Measurements from ENCODE around the gene SLC25A43.
A peak's percentile ranks its signal among the peaks of the same experiment; 100 is the strongest.
"Not testable (repeated sequence)": the region's sequence is repeated elsewhere in the genome, so short reads cannot be mapped to it uniquely, and the experiment has no call there.

Gene SLC25A43

DNA sequence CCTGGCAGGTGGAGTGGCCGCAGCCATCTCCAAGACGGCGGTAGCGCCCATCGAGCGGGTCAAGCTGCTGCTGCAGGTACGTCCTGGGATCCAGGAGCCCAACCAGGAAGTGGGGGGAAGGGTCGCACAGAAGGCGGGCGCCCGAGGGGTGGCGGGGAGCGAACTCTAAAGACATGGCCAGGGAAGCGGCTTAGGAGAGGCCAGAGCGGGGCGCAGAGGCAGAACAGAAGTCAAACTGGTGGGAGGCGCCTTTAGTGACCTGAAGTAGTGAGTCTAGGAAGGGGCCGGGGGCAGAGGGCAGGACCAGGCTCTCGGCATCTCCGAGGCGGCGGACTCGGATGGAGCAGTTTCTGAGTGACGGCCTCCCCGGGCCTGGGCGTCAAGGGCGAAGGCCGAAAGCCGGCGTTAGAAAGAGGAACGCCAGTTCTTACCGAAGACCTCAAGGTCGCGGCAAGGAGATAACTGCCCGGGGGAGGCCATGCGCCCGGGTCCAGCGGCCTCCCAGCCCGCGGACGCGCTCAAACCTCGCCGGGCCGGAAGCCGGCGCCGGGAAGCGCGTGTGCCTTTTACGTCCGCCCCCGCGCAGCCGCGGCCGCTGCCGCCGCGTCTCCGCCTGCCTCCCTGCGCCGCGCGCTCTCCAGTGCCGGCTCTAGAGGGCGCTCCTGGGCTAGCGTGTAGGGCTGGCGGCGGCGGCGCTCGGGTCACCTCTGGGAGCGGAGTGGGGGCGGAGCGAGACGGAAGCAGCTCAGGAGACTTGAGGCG, 69.6 kb downstream of the SLC25A43 start:
- peak; percentile 80 for DNase-seq (ENCODE audit: low read depth)

- no peak for DNase-seq (ENCODE audit: low read depth)
These were observed 70.1 kb downstream of the SLC25A43 start for GRCh38 chrX:119469313-119469635.

DNA sequence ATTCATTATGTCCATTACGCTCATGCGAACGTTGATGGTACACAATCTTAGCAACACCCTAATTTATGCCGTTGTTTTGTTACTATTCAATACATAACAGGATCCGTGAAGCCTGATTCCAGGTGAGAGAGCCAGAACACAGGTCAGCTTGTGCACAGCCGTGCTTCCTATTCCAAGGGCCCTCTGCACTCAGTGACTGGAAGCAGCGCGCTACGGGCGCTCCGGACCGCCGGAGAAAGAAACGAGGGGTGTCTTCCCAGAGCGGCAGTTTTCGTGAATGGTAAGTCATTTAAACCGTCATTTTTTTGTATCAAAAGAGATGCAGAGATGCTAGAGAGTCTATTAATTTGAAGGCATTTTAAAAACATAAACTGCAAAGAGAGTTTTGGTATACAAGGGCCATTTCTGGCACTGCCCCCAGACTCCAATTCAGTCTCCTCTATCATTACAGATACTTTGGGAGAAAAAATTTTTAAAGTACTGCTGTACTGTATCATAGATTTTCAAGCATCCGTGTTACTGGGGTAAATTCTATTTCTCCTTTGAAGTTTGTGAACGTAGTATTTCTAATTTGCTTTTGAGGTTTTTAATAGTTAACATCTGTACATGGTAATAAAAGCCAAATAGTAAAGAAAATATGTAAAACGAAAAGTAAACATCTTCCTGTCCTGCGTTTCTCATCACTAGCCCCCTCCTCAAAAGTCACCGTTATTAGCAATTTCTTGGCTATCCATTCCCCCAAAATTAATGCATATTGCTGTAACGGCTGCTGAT, 75.7 kb downstream of the SLC25A43 start:
- no peak for DNase-seq (ENCODE audit: low read depth)

- no peak for DNase-seq (ENCODE audit: low read depth)
These were observed 76.4 kb downstream of the SLC25A43 start for GRCh38 chrX:119475389-119476101.

DNA sequence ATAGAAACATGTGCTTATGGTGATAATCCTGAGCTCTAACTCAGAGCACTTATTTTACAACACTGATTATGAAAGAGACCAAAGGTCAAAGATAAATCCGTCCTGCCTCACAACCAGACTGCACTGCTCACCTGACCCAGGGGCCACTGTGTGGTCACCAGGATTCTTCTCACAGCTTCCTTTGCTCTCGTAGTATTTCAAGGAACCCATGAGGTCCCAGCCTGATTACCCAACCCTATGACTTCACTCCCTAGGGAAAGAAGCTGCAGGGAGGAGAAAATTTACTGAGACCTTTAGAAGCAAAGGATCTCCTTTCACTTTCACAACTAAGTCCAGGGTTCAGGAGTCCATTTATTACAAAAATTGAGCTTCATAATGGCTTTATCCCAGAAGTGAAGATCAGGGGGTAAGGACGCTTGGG, 78.7 kb downstream of the SLC25A43 start:
- DNase-seq (ENCODE audit: low read depth), result peak; percentile 72

GRCh38 chrX:119478504-119478903, 79.4 kb downstream of the SLC25A43 start:
- no peak for DNase-seq (ENCODE audit: low read depth)

- DNase-seq (ENCODE audit: low read depth), result no peak
These were observed 80.7 kb downstream of the SLC25A43 start for GRCh38 chrX:119479845-119480244.

- no peak for DNase-seq (ENCODE audit: low read depth)
These were observed 82.2 kb downstream of the SLC25A43 start for GRCh38 chrX:119481323-119481801.

GRCh38 chrX:119482041-119482440, 82.9 kb downstream of the SLC25A43 start:
- DNase-seq (ENCODE audit: low read depth), result no peak

DNA sequence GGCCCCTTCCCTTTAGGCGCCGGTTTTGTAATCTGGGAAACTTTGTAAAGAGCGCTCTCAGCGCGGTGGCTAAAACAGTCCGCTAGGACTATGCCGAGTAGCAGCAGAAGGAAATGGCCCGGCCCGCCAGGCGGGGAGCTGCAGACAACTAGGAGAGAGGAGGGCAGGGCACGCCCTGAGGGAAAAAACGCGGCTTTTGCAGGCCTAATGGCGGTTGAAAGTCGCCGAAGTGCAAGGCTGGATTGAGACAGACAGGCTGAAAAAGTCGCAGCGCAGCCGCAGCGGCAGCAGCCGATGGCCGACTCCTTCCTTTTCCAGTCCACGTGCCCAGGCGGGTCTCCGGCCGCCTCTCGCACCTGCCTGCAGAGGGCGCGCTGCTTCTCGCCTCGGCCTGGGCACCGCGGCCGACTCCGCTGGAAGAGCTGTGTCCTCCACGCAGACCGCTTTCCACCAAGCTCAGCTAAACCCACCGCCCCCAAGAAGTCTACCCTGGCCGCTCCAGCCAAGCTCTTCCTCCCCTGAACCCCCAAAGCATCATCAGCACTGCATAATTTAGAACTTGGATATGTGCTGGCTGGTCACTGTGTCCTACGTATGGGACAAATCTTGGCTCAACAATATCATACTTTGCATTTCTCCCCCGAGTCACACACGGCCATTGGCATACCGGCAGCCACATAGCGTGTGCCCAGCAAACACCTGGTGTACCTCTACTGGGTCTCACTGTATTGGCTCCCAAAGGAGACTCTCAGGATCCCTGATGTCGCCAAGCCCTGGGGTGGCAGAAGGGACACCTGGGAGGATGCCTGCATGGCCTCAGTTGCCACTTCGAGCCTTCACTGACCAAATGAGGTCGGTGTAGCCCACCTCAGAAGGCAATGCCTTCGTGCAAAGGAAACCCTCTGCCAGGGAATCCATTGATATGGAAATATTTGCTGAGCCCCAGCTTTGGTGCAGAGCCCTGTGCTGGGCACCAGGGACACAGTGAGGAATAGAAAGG, 83.6 kb downstream of the SLC25A43 start:
- DNase-seq (ENCODE audit: low read depth), result peak; percentile 51

- DNase-seq (ENCODE audit: low read depth), result no peak
These were observed 87.6 kb downstream of the SLC25A43 start for GRCh38 chrX:119486745-119487144.

DNA sequence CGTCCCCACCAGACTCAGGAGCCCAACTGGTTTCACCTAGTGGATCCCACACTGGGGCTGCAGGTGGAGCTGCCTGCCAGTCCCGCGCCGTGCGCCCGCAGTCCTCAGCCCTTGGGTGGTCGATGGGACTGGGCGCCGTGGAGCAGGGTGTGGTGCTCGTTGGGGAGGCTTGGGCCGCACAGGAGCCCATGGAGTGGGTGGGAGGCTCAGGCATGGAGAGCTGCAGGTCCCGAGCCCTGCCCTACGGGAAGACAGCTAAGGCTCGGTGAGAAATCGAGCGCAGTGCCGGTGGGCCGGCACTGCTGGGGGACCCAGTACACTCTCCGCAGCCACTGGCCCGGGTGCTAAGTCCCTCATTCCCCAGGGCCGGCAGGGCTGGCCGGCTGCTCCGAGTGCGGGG, 88.6 kb downstream of the SLC25A43 start:
- not testable (repeated sequence) for DNase-seq (ENCODE audit: low read depth)

DNA sequence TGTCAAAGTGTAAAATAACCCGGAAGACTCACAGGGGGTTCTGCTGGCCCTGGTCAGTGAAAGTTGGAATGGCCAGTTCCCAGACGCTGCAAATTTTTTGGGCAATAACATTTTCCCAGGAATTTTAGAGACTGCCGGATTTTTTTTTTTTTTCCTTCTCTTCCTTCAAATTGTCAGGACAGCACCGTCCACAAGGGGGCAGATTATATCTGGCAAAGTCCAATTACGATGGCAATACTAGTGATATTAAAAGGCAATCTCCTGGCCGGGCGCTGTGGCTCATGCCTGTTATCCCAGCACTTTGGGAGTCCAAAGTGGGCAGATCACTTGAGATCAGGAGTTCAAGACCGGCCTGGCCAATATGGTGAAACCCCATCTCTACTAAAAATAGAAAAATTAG, 89.6 kb downstream of the SLC25A43 start:
- peak; percentile 62 for DNase-seq (ENCODE audit: low read depth)

DNA sequence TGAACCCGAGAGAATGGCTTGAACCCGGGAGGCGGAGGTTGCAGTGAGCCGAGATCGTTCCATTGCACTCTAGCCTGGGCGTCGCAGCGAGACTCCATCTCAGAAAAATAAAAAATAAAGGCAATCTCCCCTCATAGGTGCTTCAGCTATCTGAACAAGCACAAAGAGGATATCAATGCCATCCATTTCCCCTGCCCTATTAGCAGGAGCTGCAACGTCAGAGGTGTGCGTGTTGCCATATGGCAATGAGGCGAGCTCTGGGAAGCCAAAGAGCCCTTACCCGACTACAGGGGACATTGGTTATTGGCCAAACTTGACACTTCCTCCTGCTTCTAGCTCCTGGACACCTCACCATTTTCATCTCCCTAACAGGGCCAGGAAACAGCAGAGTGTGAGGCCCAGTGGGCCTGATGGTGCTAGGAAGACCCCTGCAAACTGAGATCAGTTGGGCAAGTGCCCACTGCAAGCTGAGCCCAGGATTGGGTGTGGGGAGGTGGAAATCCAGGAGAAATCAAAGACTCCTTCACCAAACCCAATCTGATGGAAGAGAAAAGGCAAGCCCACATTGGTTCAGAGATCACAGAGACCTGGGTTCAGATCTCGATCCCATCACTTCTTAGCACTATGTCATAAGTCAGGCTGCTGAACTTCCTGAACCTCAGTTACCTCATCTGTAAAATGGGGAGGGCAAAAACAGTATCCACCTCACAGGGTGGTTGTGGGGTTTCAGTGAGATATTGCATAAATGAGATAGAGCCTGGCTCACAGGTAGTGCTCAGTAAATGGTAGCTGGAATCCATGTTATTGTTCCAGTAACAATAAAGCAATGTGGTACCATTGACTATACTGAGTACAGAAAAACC, 90.3 kb downstream of the SLC25A43 start:
- DNase-seq (ENCODE audit: low read depth), result no peak

GRCh38 chrX:119492463-119492862, 93.3 kb downstream of the SLC25A43 start:
- no peak for DNase-seq (ENCODE audit: low read depth)

DNA sequence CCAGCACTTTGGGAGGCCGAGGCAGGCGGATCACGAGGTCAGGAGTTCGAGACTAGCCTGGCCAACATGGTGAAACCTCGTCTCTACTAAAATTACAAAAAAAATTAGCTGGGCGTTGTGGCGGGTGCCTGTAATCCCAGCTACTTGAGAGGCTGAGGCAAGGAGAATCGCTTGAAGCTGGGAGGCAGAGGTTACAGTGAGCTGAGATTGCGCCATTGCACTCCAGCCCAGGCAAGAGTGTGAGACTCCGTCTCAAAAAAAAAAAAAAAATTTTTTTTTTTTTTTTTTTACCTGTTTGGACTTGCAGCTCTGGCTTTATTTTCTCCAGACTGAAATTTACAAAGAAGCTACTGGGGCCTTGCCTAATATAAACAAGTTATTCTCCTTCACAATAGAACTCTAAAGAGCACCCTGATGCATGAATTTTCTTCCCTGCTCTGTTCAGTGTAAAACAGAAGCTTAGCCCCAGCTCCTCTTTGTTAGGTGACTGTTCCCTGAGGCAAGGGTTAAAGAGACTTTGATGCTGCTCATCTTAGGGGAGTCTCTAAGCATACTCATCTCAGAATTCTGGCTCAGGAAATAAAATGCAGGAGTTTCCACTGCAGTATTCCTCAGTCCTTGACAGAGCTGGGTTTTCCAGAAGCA, 94.8 kb downstream of the SLC25A43 start:
- DNase-seq (ENCODE audit: low read depth), result not testable (repeated sequence)

DNA sequence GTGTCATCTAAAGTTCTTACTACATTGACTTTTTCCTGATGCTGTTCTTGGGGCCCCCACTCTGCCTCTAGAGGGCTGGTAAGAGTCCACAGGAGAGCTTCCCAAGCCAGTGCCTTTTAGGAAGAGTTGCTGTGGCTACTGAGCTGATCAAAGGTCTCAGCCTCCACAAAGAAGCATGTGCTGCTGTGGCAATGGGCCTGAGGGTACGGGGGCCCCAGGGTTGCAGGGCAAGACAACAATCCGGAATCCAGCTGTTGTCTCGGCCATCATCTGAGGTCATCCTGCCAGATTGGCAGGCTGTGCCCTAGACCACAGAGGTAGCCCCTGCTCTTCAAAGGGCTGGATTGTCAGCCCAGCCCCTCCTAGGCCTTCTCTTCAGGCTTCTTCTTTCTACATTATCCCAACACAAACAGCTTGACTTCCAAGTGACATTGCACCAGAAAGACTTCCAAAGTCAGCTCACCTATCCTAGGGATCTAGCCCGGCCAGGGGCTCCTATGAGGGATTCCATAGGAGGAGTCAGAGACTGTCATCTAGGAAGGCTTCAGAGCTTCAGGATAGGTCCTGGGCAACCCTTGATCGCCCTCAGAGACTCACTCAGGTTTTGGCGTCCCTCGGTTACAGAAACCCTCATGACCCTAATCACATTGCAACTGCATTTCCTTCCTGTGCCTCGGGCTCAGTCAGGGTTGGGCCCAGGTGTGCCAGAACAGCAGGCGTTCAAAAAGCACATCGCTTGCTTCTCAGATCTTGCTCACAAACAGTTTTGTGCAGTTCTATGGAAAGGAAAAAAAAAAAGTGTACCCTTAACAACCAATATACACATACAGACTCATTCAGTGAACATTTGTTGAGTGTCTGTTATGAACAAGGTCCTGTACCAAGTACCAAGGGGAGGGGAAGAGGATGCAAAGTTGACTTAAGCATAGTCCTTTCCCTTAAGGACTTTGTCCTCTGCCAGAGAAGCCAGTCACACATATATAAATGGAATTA, 96.9 kb downstream of the SLC25A43 start:
- no peak for DNase-seq (ENCODE audit: low read depth)

- no peak for DNase-seq (ENCODE audit: low read depth)
These were observed 98.0 kb downstream of the SLC25A43 start for GRCh38 chrX:119497185-119497584.
